ENCODE measurements around the gene HSD17B3.
A peak's percentile ranks its signal among the peaks of the same experiment; 100 is the strongest.
"Not testable (repeated sequence)": the region's sequence is repeated elsewhere in the genome, so short reads cannot be mapped to it uniquely, and the experiment has no call there.

HSD17B3 gene

GRCh38 chr9:96251451-96251850 is 50.5 kb downstream of the HSD17B3 start:
- DNase-seq (ENCODE audit: insufficient read length): no peak
- FAIRE-seq: no peak

GRCh38 chr9:96249746-96250145 is 52.2 kb downstream of the HSD17B3 start:
- TF ChIP-seq POLR2AphosphoS5 (IDR thresholded peaks at IDR 0.05; ENCODE audit: low read depth, low read length): no peak
- TF ChIP-seq POLR2A (IDR thresholded peaks at IDR 0.05; ENCODE audit: low read depth, low read length): no peak
- no peak for TF ChIP-seq TAF1 (IDR thresholded peaks at IDR 0.05; ENCODE audit: borderline replicate concordance, low read depth, low read length)
- no peak for DNase-seq (ENCODE audit: insufficient read length)
- no peak for FAIRE-seq

More at GRCh38 chr9:96251451-96251850, 50.5 kb downstream of the HSD17B3 start:
- TF ChIP-seq POLR2A (IDR thresholded peaks at IDR 0.05; ENCODE audit: low read depth, low read length) (no peak), TAF1 (IDR thresholded peaks at IDR 0.05; ENCODE audit: borderline replicate concordance, low read depth, low read length) (no peak), POLR2AphosphoS5 (IDR thresholded peaks at IDR 0.05; ENCODE audit: low read depth, low read length) (no peak)

GRCh38 chr9:96246267-96246671 is 55.7 kb downstream of the HSD17B3 start:
- DNase-seq (ENCODE audit: insufficient read length): no peak
- TF ChIP-seq TAF1 (IDR thresholded peaks at IDR 0.05; ENCODE audit: borderline replicate concordance, low read depth, low read length) (no peak), POLR2A (IDR thresholded peaks at IDR 0.05; ENCODE audit: low read depth, low read length) (no peak), POLR2AphosphoS5 (IDR thresholded peaks at IDR 0.05; ENCODE audit: low read depth, low read length) (no peak)
- FAIRE-seq: no peak

GRCh38 chr9:96245399-96245798 is 56.6 kb downstream of the HSD17B3 start:
- DNase-seq (ENCODE audit: insufficient read length): no peak
- no peak for FAIRE-seq
- TF ChIP-seq TAF1 (IDR thresholded peaks at IDR 0.05; ENCODE audit: borderline replicate concordance, low read depth, low read length): no peak
- TF ChIP-seq POLR2A (IDR thresholded peaks at IDR 0.05; ENCODE audit: low read depth, low read length): no peak
- TF ChIP-seq POLR2AphosphoS5 (IDR thresholded peaks at IDR 0.05; ENCODE audit: low read depth, low read length): no peak

GRCh38 chr9:96243778-96244177 is 58.2 kb downstream of the HSD17B3 start:
- TF ChIP-seq POLR2A (IDR thresholded peaks at IDR 0.05; ENCODE audit: low read depth, low read length) (no peak), TAF1 (IDR thresholded peaks at IDR 0.05; ENCODE audit: borderline replicate concordance, low read depth, low read length) (no peak), POLR2AphosphoS5 (IDR thresholded peaks at IDR 0.05; ENCODE audit: low read depth, low read length) (no peak)
- DNase-seq (ENCODE audit: insufficient read length) (no peak), FAIRE-seq (no peak)

GRCh38 chr9:96242811-96243210 is 59.2 kb downstream of the HSD17B3 start:
- no peak for DNase-seq (ENCODE audit: insufficient read length)
- no peak for TF ChIP-seq POLR2A (IDR thresholded peaks at IDR 0.05; ENCODE audit: low read depth, low read length)
- no peak for TF ChIP-seq POLR2AphosphoS5 (IDR thresholded peaks at IDR 0.05; ENCODE audit: low read depth, low read length)
- TF ChIP-seq TAF1 (IDR thresholded peaks at IDR 0.05; ENCODE audit: borderline replicate concordance, low read depth, low read length): no peak
- no peak for FAIRE-seq

- no peak for FAIRE-seq
- no peak for TF ChIP-seq POLR2A (IDR thresholded peaks at IDR 0.05; ENCODE audit: low read depth, low read length)
- TF ChIP-seq POLR2AphosphoS5 (IDR thresholded peaks at IDR 0.05; ENCODE audit: low read depth, low read length): no peak
- no peak for TF ChIP-seq TAF1 (IDR thresholded peaks at IDR 0.05; ENCODE audit: borderline replicate concordance, low read depth, low read length)
Measured at GRCh38 chr9:96241391-96241809, 60.6 kb downstream of the HSD17B3 start.

GRCh38 chr9:96236854-96237550 is 65.0 kb downstream of the HSD17B3 start:
- TF ChIP-seq TAF1 (IDR thresholded peaks at IDR 0.05; ENCODE audit: borderline replicate concordance, low read depth, low read length) (no peak), POLR2A (IDR thresholded peaks at IDR 0.05; ENCODE audit: low read depth, low read length) (no peak)
- no peak for FAIRE-seq
- DNase-seq (ENCODE audit: insufficient read length): no peak

More at GRCh38 chr9:96241391-96241809, 60.6 kb downstream of the HSD17B3 start:
- DNase-seq (ENCODE audit: insufficient read length): no peak

- DNase-seq (ENCODE audit: insufficient read length); FAIRE-seq: not testable (repeated sequence)
Measured at GRCh38 chr9:96236337-96236736, 65.6 kb downstream of the HSD17B3 start.

- TF ChIP-seq POLR2A (IDR thresholded peaks at IDR 0.05; ENCODE audit: low read depth, low read length) (no peak), POLR2AphosphoS5 (IDR thresholded peaks at IDR 0.05; ENCODE audit: low read depth, low read length) (no peak), TAF1 (IDR thresholded peaks at IDR 0.05; ENCODE audit: borderline replicate concordance, low read depth, low read length) (no peak)
- DNase-seq (ENCODE audit: insufficient read length): no peak
- peak; percentile 21 for FAIRE-seq
Measured at GRCh38 chr9:96232539-96233241, 69.3 kb downstream of the HSD17B3 start.

GRCh38 chr9:96232164-96232538 is 69.8 kb downstream of the HSD17B3 start:
- TF ChIP-seq POLR2A (IDR thresholded peaks at IDR 0.05; ENCODE audit: low read depth, low read length) (no peak), TAF1 (IDR thresholded peaks at IDR 0.05; ENCODE audit: borderline replicate concordance, low read depth, low read length) (no peak), POLR2AphosphoS5 (IDR thresholded peaks at IDR 0.05; ENCODE audit: low read depth, low read length) (no peak)
- DNase-seq (ENCODE audit: insufficient read length) (no peak), FAIRE-seq (no peak)

- no peak for FAIRE-seq
- no peak for DNase-seq (ENCODE audit: insufficient read length)
- TF ChIP-seq POLR2AphosphoS5 (IDR thresholded peaks at IDR 0.05; ENCODE audit: low read depth, low read length): no peak
Measured at GRCh38 chr9:96230002-96230401, 72.0 kb downstream of the HSD17B3 start.

Data from GM12892 (cell line).